Measurements from ENCODE around the gene MARS1.
"Not testable (repeated sequence)": the region's sequence is repeated elsewhere in the genome, so short reads cannot be mapped to it uniquely, and the experiment has no call there.

The MARS1 gene

GRCh38 chr12:57513266-57513665 lies 25.4 kb downstream of the MARS1 start:
- Histone ChIP-seq H3K9ac (ENCODE audit: low read length) (no peak overlapping the region), H3K27me3 (replicated peaks; ENCODE audit: insufficient read depth, low read length) (no peaks in the 10 kb centered on the region), H3K27ac (ENCODE audit: low read length) (no peak overlapping the region), H3K4me3 (ENCODE audit: low read length) (no peak overlapping the region), H3K9me3 (replicated peaks; ENCODE audit: insufficient read depth, low read length) (no peaks in the 10 kb centered on the region), H3K4me2 (ENCODE audit: low read depth, low read length) (no peak overlapping the region), H3K4me1 (ENCODE audit: low read length) (peaks cover 3% of the 10 kb centered on the region), H3F3A (ENCODE audit: insufficient read depth, low read length) (peaks cover 30% of the 10 kb centered on the region), H4K20me1 (ENCODE audit: insufficient read depth, low read length) (no peaks in the 10 kb centered on the region), H3K9me2 (replicated peaks; ENCODE audit: insufficient read depth, low read length) (no peaks in the 10 kb centered on the region), H3K36me3 (replicated peaks; ENCODE audit: insufficient read depth, low read length) (peaks cover 24% of the 10 kb centered on the region), H3K79me2 (ENCODE audit: low read length) (peaks cover 29% of the 10 kb centered on the region), H2AFZ (ENCODE audit: low read length) (no peak overlapping the region)
- TF ChIP-seq EZH2 (optimal IDR thresholded peaks at IDR 0.05; ENCODE audit: low read depth, low read length) (no peak), EZH2phosphoT487 (IDR thresholded peaks at IDR 0.05; ENCODE audit: low read length) (no peak)
- TF ChIP-seq, protein P1, sequence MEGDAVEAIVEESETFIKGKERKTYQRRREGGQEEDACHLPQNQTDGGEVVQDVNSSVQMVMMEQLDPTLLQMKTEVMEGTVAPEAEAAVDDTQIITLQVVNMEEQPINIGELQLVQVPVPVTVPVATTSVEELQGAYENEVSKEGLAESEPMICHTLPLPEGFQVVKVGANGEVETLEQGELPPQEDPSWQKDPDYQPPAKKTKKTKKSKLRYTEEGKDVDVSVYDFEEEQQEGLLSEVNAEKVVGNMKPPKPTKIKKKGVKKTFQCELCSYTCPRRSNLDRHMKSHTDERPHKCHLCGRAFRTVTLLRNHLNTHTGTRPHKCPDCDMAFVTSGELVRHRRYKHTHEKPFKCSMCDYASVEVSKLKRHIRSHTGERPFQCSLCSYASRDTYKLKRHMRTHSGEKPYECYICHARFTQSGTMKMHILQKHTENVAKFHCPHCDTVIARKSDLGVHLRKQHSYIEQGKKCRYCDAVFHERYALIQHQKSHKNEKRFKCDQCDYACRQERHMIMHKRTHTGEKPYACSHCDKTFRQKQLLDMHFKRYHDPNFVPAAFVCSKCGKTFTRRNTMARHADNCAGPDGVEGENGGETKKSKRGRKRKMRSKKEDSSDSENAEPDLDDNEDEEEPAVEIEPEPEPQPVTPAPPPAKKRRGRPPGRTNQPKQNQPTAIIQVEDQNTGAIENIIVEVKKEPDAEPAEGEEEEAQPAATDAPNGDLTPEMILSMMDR (IDR thresholded peaks at IDR 0.05; ENCODE audit: low read length): no peak
- no peak for DNase-seq

DNA sequence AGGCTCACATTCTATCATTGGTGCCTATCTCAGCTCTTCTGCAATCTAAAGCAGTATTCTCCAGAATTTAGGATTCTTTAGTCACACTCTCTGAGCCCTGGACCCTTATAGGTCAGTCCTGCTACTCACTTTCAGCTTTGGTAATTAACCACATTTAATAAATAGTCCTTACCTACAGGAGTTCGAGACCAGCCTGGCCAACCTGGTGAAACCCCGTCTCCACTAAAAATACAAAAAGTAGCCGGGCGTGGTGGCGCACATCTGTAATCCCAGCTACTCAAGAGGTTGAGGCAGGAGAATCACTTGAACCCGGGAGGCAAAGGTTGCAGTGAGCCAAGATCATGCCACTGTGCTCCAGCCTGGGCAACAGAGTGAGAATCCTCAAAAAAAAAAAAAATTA lies 25.8 kb downstream of the MARS1 start:
- H3K79me2 ChIP-seq (ENCODE audit: low read length): peaks cover 33% of the 10 kb centered on the region

DNA sequence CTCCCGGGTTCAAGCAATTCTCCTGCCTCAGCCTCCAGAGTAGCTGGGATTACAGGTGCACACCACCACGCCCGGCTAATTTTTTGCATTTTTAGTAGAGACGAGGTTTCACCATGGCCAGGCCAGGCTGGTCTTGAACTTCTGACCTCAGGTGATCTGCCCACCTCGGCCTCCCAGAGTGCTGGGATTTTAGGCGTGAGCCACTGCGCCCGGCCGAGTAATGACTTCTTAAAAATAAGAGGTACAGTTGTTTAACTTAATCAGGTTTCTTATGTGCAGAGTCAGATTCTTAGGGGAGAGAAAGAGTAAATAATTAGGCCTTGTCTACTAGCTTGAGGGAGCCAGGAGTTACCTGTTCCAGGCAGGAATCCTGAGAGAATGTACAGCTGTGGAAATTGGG lies 26.4 kb downstream of the MARS1 start:
- H3K27ac ChIP-seq (ENCODE audit: low read length); H3K4me2 ChIP-seq (ENCODE audit: low read depth, low read length); H3K9ac ChIP-seq (ENCODE audit: low read length); H3K4me1 ChIP-seq (ENCODE audit: low read length); H2AFZ ChIP-seq (ENCODE audit: low read length); H4K20me1 ChIP-seq (ENCODE audit: insufficient read depth, low read length); H3K27me3 ChIP-seq (replicated peaks; ENCODE audit: insufficient read depth, low read length); H3K4me3 ChIP-seq (ENCODE audit: low read length); H3K9me3 ChIP-seq (replicated peaks; ENCODE audit: insufficient read depth, low read length); DNase-seq; H3K9me2 ChIP-seq (replicated peaks; ENCODE audit: insufficient read depth, low read length): not testable (repeated sequence)
- Histone ChIP-seq H3F3A (ENCODE audit: insufficient read depth, low read length) (peaks cover 33% of the 10 kb centered on the region), H3K79me2 (ENCODE audit: low read length) (peaks cover 36% of the 10 kb centered on the region), H3K36me3 (replicated peaks; ENCODE audit: insufficient read depth, low read length) (peaks cover 24% of the 10 kb centered on the region)

More for the DNA sequence above, 25.8 kb downstream of the MARS1 start:
- not testable (repeated sequence) for H3K27ac ChIP-seq (ENCODE audit: low read length); H3K4me1 ChIP-seq (ENCODE audit: low read length); H2AFZ ChIP-seq (ENCODE audit: low read length); H3K4me2 ChIP-seq (ENCODE audit: low read depth, low read length); H4K20me1 ChIP-seq (ENCODE audit: insufficient read depth, low read length); H3K9me3 ChIP-seq (replicated peaks; ENCODE audit: insufficient read depth, low read length); H3K9ac ChIP-seq (ENCODE audit: low read length); H3K27me3 ChIP-seq (replicated peaks; ENCODE audit: insufficient read depth, low read length); DNase-seq; H3K4me3 ChIP-seq (ENCODE audit: low read length); H3K9me2 ChIP-seq (replicated peaks; ENCODE audit: insufficient read depth, low read length)
- H3K36me3 ChIP-seq (replicated peaks; ENCODE audit: insufficient read depth, low read length): peaks cover 24% of the 10 kb centered on the region
- H3F3A ChIP-seq (ENCODE audit: insufficient read depth, low read length): peaks cover 30% of the 10 kb centered on the region

GRCh38 chr12:57514720-57515407 lies 27.0 kb downstream of the MARS1 start:
- Histone ChIP-seq H3K4me3 (ENCODE audit: low read length) (no peak overlapping the region), H3K27ac (ENCODE audit: low read length) (no peak overlapping the region)
- TF ChIP-seq EZH2 (optimal IDR thresholded peaks at IDR 0.05; ENCODE audit: low read depth, low read length) (no peak), EZH2phosphoT487 (IDR thresholded peaks at IDR 0.05; ENCODE audit: low read length) (no peak)
- TF ChIP-seq, protein P1 (IDR thresholded peaks at IDR 0.05; ENCODE audit: low read length): no peak

More at GRCh38 chr12:57514720-57515407, 27.0 kb downstream of the MARS1 start:
- Histone ChIP-seq H3F3A (ENCODE audit: insufficient read depth, low read length) (peaks cover 37% of the 10 kb centered on the region), H2AFZ (ENCODE audit: low read length) (no peak overlapping the region), H3K4me1 (ENCODE audit: low read length) (peaks cover 9% of the 10 kb centered on the region), H3K9me2 (replicated peaks; ENCODE audit: insufficient read depth, low read length) (no peaks in the 10 kb centered on the region), H3K79me2 (ENCODE audit: low read length) (peaks cover 42% of the 10 kb centered on the region), H3K36me3 (replicated peaks; ENCODE audit: insufficient read depth, low read length) (peaks cover 24% of the 10 kb centered on the region), H4K20me1 (ENCODE audit: insufficient read depth, low read length) (no peaks in the 10 kb centered on the region), H3K9ac (ENCODE audit: low read length) (no peak overlapping the region), H3K27me3 (replicated peaks; ENCODE audit: insufficient read depth, low read length) (no peaks in the 10 kb centered on the region), H3K9me3 (replicated peaks; ENCODE audit: insufficient read depth, low read length) (no peaks in the 10 kb centered on the region), H3K4me2 (ENCODE audit: low read depth, low read length) (no peak overlapping the region)
- DNase-seq: no peak
